Breast epithelium (tissue), 4 donors: Measurements from ENCODE around the gene TRIM54. TPM values are rescaled to one million over a fixed set of nuclear protein-coding genes. Genes with fewer than 3 reads are reported as not detected.

Experiments used
- DNase-seq, 2 donors: peaks; one replicate each; pipeline ENCODE4 v3.0.0-alpha.2; 2019; ENCODE audit warnings: low spot score in 2 of 2
- H3K27ac ChIP-seq, 2 donors: fragments of 200-600 bp; sonication (generic) in 1 of 2; one replicate each; pipeline ENCODE4 v1.5.1; 2016 to 2019; ENCODE audit warnings: mild to moderate bottlenecking in 1 of 2
- H3K27me3 ChIP-seq, 2 donors: fragments of 200-600 bp; sonication (generic) in 1 of 2; one replicate each; pipeline versions ENCODE4 v1.5.1 to v1.6.0; 2017 to 2019; ENCODE audit warnings: control low read depth in 1 of 2, mild to moderate bottlenecking in 1 of 2
- H3K36me3 ChIP-seq: fragments of 200-600 bp; one replicate; pipeline ENCODE4 v1.5.1; 2019
- H3K4me1 ChIP-seq, 2 donors: fragments of 200-600 bp; sonication (generic); one replicate each; pipeline ENCODE4 v1.5.1; 2016 to 2019; ENCODE audit warnings: control low read depth in 1 of 2
- H3K4me3 ChIP-seq, 3 donors: fragments of 200-600 bp; sonication (generic); 1 replicate in 2 of 3; 2 replicates in 1 of 3; pipeline ENCODE4 v1.5.1; 2016 to 2019; ENCODE audit warnings: mild to moderate bottlenecking in 3 of 3, moderate library complexity in 2 of 3
- H3K9me3 ChIP-seq, 2 donors: fragments of 200-600 bp; sonication (generic) in 1 of 2; one replicate each; pipeline ENCODE4 v1.5.1; 2016 to 2019; ENCODE audit warnings: control low read depth in 1 of 2
- CTCF ChIP-seq, 3 donors: fragments of 450-650 bp; IDR thresholded peaks; one replicate each; pipeline ENCODE4 v1.5.1; 2016 to 2017; ENCODE audit warnings: antibody characterized with exemption in 3 of 3, mild to moderate bottlenecking in 3 of 3, moderate library complexity in 3 of 3
- POLR2A ChIP-seq: fragments of 450-650 bp; IDR thresholded peaks from one replicate; pipeline ENCODE4 v1.6.1; 2016; ENCODE audit warnings: antibody characterized with exemption, mild to moderate bottlenecking, moderate library complexity
- POLR2AphosphoS5 ChIP-seq, 3 donors: sonication (generic); formaldehyde crosslinking; IDR thresholded peaks; one replicate each; pipeline ENCODE4 v1.6.1; 2017; ENCODE audit warnings: antibody characterized with exemption in 3 of 3
- intact Hi-C: fragments of 100-400 bp; cut with DNase I; formaldehyde crosslinking; loops from one replicate; pipeline ENCODE4 v1.15.1; 2023; ENCODE audit warnings: low total_unique reads
- total RNA-seq, 3 donors: library from RNA; depleted of rRNA; stranded (reverse); fragments of >200 nt; gene quantifications; one replicate each; pipeline ENCODE4 v1.1.0, GENCODE V29; 2016

The TRIM54 gene
- under 1 TPM in 2 of 3 donors, not detected in 1; 0.15 to 0.66 TPM for total RNA-seq

- intact Hi-C loops: no loop called here
- Histone ChIP-seq H3K4me3 (no peak within 1 kb of the TSS), H3K4me1 (no peaks in the 10 kb centered on the region), H3K9me3 (no peaks in the 10 kb centered on the region), H3K36me3 (no peaks in the 10 kb centered on the region), H3K27ac (no peak within 1 kb of the TSS), H3K27me3 (no peaks in the 10 kb centered on the region)
- TF ChIP-seq CTCF (IDR thresholded peaks at IDR 0.05) (no peak), POLR2A (no peak), POLR2AphosphoS5 (IDR thresholded peaks at IDR 0.05) (no peak)
- no peak for DNase-seq
Measured at GRCh38 chr2:27281855-27282559, at the start of gene TRIM54. Gene TRIM54 (plus strand): TSS chr2:27282429. CDS start chr2:27282732, 303 bp downstream.

- Histone ChIP-seq H3K27me3 (no peaks in the 10 kb centered on the region), H3K36me3 (peaks cover 14% of the 10 kb centered on the region), H3K4me1 (no peaks in the 10 kb centered on the region), H3K27ac (no peak overlapping the region), H3K4me3 (no peak overlapping the region), H3K9me3 (no peaks in the 10 kb centered on the region)
- TF ChIP-seq POLR2AphosphoS5 (IDR thresholded peaks at IDR 0.05): no peak
- no peak for TF ChIP-seq POLR2A
- TF ChIP-seq CTCF (IDR thresholded peaks at IDR 0.05): no peak
- DNase-seq: no peak
- intact Hi-C loops: no loop called here
Measured at GRCh38 chr2:27233341-27233740, 48.9 kb upstream of the TRIM54 start.

- Histone ChIP-seq H3K4me3 (no peak overlapping the region), H3K36me3 (peaks cover 28% of the 10 kb centered on the region), H3K4me1 (no peaks in the 10 kb centered on the region), H3K9me3 (no peaks in the 10 kb centered on the region), H3K27me3 (no peaks in the 10 kb centered on the region), H3K27ac (no peak overlapping the region)
- no peak for DNase-seq
- TF ChIP-seq POLR2A (no peak), POLR2AphosphoS5 (IDR thresholded peaks at IDR 0.05) (no peak)
- intact Hi-C loops: no loop called here
Measured at GRCh38 chr2:27236136-27236535, 46.1 kb upstream of the TRIM54 start.

GRCh38 chr2:27236626-27237025, 45.6 kb upstream of the TRIM54 start:
- intact Hi-C loops: no loop called here
- Histone ChIP-seq H3K36me3 (peaks cover 29% of the 10 kb centered on the region), H3K27ac (no peak overlapping the region), H3K4me3 (no peak overlapping the region), H3K4me1 (no peaks in the 10 kb centered on the region), H3K27me3 (no peaks in the 10 kb centered on the region), H3K9me3 (no peaks in the 10 kb centered on the region)
- DNase-seq: no peak
- TF ChIP-seq POLR2A (no peak), POLR2AphosphoS5 (IDR thresholded peaks at IDR 0.05) (no peak), CTCF (IDR thresholded peaks at IDR 0.05) (no peak)

- H3K36me3 ChIP-seq: peaks cover 29% of the 10 kb centered on the region
- intact Hi-C loops: no loop called here
Measured at GRCh38 chr2:27237341-27237945, 44.8 kb upstream of the TRIM54 start.

More at GRCh38 chr2:27237341-27237945, 44.8 kb upstream of the TRIM54 start:
- H3K4me1 ChIP-seq: no peaks in the 10 kb centered on the region
- no peaks in the 10 kb centered on the region for H3K9me3 ChIP-seq
- no peak for TF ChIP-seq CTCF (IDR thresholded peaks at IDR 0.05)
- TF ChIP-seq POLR2AphosphoS5 (IDR thresholded peaks at IDR 0.05): no peak
- TF ChIP-seq POLR2A: no peak
- no peak for DNase-seq
- no peaks in the 10 kb centered on the region for H3K27me3 ChIP-seq
- no peak overlapping the region for H3K4me3 ChIP-seq
- H3K27ac ChIP-seq: no peak overlapping the region
